Nephron (organoid): ENCODE measurements around the gene CCDC24.

ENCODE experiments used
- H3K27ac Mint-ChIP-seq, 3 experiments: 2 replicates each; pipeline ENCODE4 v1.8.0; 2020; ENCODE audit warnings: mixed read lengths in 3 of 3, mild to moderate bottlenecking in 2 of 3, moderate library complexity in 1 of 3
- H3K27me3 Mint-ChIP-seq: 2 replicates; pipeline ENCODE4 v1.8.0; 2021; ENCODE audit warnings: low read depth, mild to moderate bottlenecking, moderate library complexity, mixed read lengths
- H3K36me3 Mint-ChIP-seq: 2 replicates; pipeline ENCODE4 v1.8.0; 2020; ENCODE audit warnings: low read depth, mixed read lengths
- H3K4me1 Mint-ChIP-seq: 2 replicates; pipeline ENCODE4 v1.8.0; 2020; ENCODE audit warnings: mixed read lengths
- H3K4me3 Mint-ChIP-seq, 3 experiments: 2 replicates each; pipeline ENCODE4 v1.8.0; 2020; ENCODE audit warnings: mild to moderate bottlenecking in 3 of 3, mixed read lengths in 3 of 3, moderate library complexity in 2 of 3
- H3K9me3 Mint-ChIP-seq: 2 replicates; pipeline ENCODE4 v1.8.0; 2020; ENCODE audit warnings: mixed read lengths
- CTCF ChIP-seq, 3 experiments: fragments of 200-600 bp; sonication (generic); IDR thresholded peaks; one replicate each; pipeline ENCODE4 v1.5.0; 2021; ENCODE audit warnings: antibody characterized with exemption in 3 of 3; ENCODE audit not compliant: unreplicated experiment in 3 of 3

CCDC24 gene

GRCh38 chr1:43991476-43992231, at the start of gene CCDC24:
Gene CCDC24, plus strand, starts transcription at chr1:43991599. Its CDS starts 280 bp downstream, at chr1:43991879.
- Mint-ChIP-seq H3K4me1 (peaks cover 17% of the 10 kb centered on the region), H3K27ac (peak within 1 kb of the TSS in 2 of 3 experiments; percentile 62 to 66), H3K9me3 (no peaks in the 10 kb centered on the region), H3K36me3 (peaks cover 8% of the 10 kb centered on the region), H3K27me3 (peaks cover 6% of the 10 kb centered on the region), H3K4me3 (peak within 1 kb of the TSS; percentile 90 to 93 (median 91))
- TF ChIP-seq CTCF (IDR thresholded peaks at IDR 0.05; ENCODE audit: unreplicated experiment in 3 of 3), result peak in 1 of 3 experiments; percentile 16

GRCh38 chr1:43942411-43942810, 49.0 kb upstream of the CCDC24 start:
- no peak for TF ChIP-seq CTCF (IDR thresholded peaks at IDR 0.05; ENCODE audit: unreplicated experiment in 3 of 3)
- Mint-ChIP-seq H3K27me3 (peaks cover 18% of the 10 kb centered on the region), H3K36me3 (no peaks in the 10 kb centered on the region), H3K27ac (no peak overlapping the region), H3K9me3 (no peaks in the 10 kb centered on the region), H3K4me1 (peaks cover 15% of the 10 kb centered on the region), H3K4me3 (no peak overlapping the region)

- Mint-ChIP-seq H3K27ac (peak overlapping the region in 1 of 3 experiments; percentile 91), H3K9me3 (no peaks in the 10 kb centered on the region), H3K4me3 (peak overlapping the region in 2 of 3 experiments; percentile 42 to 43), H3K27me3 (peaks cover 4% of the 10 kb centered on the region), H3K4me1 (peaks cover 38% of the 10 kb centered on the region), H3K36me3 (no peaks in the 10 kb centered on the region)
- TF ChIP-seq CTCF (IDR thresholded peaks at IDR 0.05; ENCODE audit: unreplicated experiment in 3 of 3), result no peak
These were observed 46.5 kb upstream of the CCDC24 start for GRCh38 chr1:43944860-43945259.

GRCh38 chr1:43945674-43946235, 45.6 kb upstream of the CCDC24 start:
- Mint-ChIP-seq H3K4me1 (peaks cover 46% of the 10 kb centered on the region), H3K27ac (peak overlapping the region; percentile 91 to 97 (median 93)), H3K27me3 (no peaks in the 10 kb centered on the region), H3K9me3 (no peaks in the 10 kb centered on the region), H3K4me3 (peak overlapping the region; percentile 87 to 94 (median 90)), H3K36me3 (peaks cover 6% of the 10 kb centered on the region)
- TF ChIP-seq CTCF (IDR thresholded peaks at IDR 0.05; ENCODE audit: unreplicated experiment in 3 of 3), result no peak

- Mint-ChIP-seq H3K36me3 (peaks cover 8% of the 10 kb centered on the region), H3K4me1 (peaks cover 53% of the 10 kb centered on the region), H3K9me3 (no peaks in the 10 kb centered on the region), H3K27ac (peak within 1 kb of the TSS; percentile 91 to 97 (median 93)), H3K4me3 (peak within 1 kb of the TSS; percentile 87 to 94 (median 90)), H3K27me3 (no peaks in the 10 kb centered on the region)
- TF ChIP-seq CTCF (IDR thresholded peaks at IDR 0.05; ENCODE audit: unreplicated experiment in 3 of 3), result peak; percentile 61 to 78 (median 62)
These were observed 45.0 kb upstream of the CCDC24 start, which contains the start of gene IPO13 for GRCh38 chr1:43946236-43947060. Gene IPO13, plus strand, starts transcription at chr1:43946950. Its CDS starts 651 bp downstream, at chr1:43947601.
